CD4-positive, alpha-beta T cell treated with Interleukin-17A for 4 hours (primary cell): ENCODE results near the gene CACNA2D4.

Experiments used
- DNase-seq: peaks from one replicate; pipeline ENCODE4 v3.0.0-alpha.2; 2020; ENCODE audit warnings: mixed read lengths

CACNA2D4 gene

DNA sequence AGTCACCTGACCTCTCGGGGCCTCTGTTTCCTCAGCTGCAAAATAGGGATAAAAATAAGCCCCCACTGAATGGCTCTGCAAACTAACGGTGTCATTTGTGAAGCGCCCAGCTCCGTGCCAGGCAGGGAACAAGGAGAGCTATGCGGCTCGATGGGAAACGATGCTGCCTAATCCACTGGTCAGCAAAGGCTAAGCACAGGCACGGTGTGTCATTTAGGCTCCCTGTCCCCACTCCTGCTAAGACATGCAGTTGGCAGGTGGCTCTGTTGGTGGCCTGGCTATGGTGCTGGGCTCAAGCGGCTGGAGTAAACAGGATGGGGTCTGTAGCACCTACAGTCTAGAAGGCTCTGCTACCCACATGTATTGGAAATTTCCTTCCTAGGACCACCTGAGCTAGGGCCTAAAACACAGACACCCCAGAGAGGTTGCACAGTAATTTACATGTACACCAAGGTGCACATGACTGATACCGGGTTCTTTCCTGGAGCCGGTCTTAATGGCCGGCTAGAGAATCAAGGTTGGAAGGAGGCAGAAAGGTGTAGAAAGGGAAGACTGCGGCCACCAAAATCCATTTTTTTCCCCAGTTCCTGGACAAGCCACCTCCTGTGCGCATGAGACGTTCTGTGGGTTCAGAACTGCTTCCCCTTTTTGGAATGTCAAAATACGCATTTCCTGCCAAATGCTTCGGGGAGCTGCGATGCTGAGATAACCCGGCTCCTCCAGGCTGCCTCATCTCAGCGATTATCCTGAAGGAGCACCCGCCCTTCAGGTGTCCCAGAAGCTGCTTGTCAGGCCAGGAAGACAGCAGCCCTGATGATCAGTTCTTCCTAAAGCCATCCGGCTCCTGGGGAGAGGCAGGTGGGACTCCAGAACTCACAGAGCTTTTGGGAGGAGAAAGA, 1.0 kb downstream of the CACNA2D4 start:
- DNase-seq, result no peak

DNA sequence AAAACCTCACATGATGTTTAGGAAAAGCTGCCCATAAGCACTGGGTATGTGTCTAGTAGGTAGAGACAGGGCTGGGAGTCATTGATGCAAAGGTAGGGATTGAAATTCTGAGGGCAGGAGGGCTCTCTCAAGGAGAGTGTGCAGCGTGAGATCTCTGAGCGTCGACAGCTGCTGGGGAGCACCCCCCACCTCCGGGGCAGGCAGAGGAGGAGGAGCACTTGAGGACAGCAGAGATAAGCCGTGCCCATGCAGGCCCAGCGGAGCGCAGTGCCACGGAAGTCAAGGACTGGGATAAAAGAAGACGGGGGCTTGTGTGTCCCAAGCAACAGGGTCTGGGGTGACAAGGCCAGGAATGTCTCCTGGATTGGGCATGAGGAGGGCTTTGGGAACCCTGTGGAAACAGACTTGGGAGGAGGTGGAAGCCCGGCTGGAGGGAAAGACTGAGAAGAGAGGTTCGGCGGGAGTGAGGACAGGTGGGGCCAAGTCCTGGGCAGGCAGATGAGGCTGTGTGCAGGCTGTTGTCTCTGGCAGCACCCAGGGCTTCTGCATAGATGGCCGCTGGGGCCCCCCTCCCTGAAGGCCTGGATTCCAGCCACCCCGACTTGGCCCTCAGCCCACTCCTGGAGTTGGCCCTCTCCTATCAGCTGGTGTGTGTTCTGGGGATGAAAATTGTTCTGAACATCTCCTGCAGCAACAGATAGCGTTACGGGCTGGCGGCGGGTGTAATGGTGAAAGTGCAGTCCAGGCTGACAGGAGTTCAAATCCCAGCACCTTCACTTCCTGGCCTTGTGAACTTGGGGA, 1.9 kb downstream of the CACNA2D4 start:
- no peak for DNase-seq

DNA sequence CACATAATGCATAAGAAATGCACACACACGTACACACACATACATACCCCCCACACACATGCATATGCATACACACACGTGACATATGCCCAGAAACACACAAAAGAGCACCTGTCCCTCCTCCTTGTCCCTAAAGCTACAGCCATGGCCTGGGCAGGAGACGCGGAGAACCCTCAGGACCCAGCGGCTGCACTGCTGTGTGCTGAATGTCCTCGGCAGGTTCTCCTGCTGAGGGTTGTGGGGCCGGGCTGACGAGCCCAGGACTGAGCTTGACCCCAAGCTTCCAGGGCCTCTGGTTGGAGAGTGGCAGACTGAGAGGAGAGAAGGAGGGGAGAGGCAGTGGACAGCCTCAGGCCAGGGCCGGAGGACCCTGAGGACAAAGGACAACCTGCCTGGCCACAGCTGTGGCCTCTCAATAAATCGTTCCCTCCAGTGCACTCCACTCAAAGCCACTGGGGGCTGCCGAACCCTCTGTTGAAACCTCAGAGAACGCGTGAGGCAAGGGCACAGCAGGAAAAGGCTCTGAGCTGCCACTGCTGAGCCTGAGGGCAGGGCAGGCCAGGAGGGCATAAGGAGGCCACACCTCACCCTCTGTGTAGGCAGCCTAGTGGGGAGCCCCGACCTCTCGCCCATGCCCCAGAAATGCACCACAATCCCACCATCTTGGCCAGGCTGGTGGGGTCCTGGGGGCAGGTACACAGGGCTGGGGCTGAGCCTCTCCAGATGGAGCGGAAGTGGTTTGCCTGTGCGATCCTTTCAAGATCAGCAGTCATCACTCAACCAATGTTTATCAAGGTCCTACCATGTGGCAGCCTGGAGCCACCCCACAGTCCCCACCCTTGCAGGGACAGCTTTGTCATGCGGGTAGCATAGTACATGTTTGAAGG, 3.1 kb downstream of the CACNA2D4 start:
- peak; percentile 57 for DNase-seq

DNA sequence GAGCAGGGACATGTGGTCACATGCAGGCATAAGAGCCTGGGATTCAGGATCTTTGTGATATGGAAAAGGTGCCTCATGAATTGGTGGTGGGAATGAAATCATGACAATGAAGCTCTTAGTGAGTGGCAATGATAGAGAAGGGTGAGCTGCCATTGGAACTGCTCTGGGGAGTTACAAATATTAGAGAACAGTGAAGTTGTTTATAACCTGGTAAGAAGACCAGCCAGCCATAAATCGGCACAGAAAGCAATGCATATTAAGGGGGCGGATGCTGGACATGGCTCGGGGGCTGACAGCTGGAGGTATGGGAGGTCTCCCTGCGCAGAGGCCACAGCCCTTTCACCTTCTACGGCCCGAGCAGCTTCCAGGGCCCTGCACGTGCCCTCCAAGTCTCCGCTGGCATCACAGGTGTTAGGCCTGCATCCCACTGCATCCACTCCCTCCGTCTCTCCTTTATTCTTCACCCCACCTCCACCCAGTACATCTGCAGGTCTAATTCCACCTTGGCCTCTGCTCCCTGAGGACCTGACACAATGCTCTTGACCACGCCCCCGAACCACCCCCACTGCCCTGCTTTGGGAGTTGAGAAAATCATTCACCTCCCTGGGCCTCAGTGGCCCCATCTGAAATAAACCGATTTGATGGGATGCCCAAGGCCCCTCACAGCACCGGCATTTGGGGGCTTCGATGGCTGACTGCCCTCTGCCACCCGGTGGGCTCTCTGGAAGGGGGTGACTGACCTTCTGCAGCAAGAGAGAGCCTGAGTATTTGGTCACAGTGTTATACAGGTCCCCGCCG, 4.1 kb downstream of the CACNA2D4 start:
- no peak for DNase-seq

DNA sequence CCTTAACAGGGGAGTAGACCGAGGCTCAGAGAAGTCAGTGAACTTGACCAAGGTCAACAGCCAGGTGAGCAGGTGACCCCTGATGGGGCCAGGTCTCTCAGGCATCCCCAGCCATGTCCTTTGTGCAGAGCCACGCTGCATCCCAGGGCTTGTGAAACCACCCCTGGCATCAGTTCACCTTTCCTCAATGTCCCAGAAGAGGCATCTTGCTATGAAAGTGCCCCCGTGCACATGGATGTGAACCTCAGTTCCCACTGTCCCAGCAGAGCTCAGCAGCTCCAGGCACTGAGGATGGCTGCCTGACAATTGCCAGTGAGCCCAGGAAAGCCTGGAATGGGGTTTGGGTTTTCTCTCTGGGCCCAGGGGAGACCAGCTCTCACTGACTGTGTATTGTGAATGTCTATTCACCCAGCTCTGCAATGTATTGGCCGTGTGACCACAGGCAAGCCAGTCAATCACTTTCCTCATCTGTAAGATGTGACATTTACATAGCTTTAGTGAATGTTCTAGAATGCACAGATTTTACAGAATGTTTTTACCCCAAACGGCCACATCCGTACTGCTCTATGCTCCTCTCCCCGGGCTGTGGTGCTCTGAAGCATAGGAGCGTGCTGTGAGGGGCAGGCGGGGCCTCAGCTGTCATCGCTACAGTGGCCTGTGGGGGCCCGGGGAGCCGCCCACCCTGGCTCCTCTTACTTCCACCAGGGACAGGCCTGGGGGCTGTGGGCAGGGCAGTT, 4.9 kb downstream of the CACNA2D4 start:
- no peak for DNase-seq

DNA sequence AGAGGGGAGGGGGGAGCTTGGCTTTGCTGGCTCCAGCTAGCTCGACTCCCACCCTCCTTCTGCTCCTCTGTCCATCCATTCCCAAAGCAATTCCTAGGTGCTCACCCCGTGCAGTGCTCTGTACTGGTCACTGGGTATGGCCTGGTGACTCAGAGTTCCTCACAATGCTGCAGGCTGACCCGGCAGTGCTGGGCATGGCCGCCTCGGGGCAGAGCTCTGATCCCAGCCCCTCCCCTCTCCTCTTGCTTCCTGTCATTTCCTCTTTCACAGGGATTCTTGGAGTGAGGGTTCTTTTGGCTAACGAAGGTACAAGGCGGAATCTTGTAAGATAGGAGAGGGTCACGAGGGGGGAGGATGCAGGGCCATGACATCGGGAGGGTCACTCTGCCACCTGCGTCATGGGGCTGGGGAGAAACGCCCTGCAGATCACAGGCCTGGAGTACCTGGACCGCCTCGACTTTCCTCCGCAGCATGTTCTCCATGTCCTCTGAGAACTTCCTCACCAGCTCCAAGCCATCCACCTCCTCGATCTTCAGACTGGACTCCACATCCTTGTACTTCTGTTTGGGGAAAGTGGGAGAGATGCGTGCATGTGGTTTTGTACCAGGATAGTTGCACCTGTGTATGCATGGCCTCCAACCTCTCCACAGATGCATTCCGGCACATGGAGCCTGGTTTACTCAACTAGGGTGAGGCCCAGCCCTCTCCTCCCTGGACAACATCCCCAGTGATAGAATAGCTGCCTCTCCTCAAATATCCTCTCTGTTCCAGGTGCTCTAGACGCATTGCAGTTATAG, 5.7 kb downstream of the CACNA2D4 start:
- no peak for DNase-seq

DNA sequence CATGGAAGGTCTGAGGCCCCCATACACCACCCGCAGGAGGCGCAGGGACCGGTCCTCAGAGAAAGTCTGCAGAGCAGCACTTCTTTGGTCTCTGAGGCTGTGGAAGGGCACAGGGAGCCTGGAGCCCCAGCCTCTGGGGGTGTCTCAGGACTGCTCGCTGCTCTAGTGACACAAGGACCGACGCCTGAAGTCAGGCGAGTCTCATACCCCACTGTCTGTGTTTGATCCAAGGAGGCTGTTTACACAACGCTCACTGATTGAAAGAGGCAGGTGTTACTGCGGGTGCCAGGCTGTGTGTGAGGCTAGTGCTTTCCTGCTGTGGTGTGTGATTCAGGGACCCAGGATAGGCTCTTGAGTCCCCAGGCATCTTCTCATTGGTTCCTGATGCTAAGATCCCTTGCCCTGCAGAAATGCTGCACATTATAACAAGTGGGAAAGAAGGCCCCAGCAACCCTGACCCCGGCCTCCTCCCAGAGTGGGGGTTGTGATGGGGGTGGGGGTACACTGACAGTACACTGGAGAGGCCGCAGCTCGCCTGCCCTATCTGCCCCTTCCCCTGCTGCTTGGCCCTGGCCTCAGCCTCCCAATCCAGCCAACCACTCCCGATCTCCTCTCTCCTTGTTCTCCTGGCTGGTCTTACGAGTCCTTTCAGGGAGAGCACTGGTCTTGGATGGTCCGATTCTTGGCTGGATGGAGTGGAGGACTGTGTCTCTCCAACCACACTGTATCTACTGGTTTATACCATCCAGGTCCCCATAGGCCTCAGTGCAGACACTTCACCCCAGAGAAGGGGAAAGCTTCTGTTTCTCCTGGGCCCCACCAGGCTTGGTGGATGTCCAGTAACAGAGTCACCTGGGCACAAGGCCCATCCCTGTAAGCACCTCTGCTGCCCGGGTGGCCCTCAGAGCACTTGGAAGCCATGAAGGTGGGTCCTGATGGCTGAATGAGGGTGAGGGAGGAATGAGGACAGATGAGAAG, 6.6 kb downstream of the CACNA2D4 start:
- no peak for DNase-seq

DNA sequence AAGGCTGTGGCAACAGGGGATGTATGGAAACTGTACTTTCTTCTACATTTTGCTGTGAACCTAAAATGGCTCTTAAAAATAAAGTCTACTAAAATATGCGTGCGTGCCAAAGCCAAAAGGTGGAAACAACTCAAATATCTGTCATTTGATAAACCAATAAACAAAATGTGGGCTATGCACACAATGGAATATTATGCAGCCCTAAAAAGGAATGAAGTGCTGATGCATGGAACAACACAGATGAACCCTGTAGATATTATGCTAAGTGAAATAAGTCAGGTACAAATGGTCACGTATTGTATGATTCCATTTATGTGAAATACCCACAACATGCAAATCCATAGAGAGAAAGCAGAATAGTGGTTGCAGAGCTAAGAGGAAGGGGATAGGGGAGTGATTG, 8.0 kb downstream of the CACNA2D4 start:
- no peak for DNase-seq

DNA sequence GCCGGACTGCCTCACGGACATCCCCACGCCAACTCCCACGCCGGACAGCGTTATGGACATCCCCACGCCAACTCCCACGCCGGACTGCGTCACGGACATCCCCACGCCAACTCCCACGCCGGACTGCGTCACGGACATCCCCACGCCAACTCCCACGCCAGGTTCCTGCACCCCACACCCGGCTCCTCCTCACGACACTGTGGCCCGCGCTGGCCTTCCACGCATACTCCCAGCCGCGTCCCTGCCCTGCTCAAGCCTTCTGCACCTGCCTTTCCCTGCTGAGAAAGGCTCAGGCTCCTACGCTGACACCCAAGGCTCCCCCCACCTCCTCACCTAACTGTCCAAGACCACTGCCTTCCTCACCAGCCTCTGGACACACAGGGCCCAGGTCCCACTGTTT, 9.7 kb downstream of the CACNA2D4 start:
- DNase-seq, result no peak

DNA sequence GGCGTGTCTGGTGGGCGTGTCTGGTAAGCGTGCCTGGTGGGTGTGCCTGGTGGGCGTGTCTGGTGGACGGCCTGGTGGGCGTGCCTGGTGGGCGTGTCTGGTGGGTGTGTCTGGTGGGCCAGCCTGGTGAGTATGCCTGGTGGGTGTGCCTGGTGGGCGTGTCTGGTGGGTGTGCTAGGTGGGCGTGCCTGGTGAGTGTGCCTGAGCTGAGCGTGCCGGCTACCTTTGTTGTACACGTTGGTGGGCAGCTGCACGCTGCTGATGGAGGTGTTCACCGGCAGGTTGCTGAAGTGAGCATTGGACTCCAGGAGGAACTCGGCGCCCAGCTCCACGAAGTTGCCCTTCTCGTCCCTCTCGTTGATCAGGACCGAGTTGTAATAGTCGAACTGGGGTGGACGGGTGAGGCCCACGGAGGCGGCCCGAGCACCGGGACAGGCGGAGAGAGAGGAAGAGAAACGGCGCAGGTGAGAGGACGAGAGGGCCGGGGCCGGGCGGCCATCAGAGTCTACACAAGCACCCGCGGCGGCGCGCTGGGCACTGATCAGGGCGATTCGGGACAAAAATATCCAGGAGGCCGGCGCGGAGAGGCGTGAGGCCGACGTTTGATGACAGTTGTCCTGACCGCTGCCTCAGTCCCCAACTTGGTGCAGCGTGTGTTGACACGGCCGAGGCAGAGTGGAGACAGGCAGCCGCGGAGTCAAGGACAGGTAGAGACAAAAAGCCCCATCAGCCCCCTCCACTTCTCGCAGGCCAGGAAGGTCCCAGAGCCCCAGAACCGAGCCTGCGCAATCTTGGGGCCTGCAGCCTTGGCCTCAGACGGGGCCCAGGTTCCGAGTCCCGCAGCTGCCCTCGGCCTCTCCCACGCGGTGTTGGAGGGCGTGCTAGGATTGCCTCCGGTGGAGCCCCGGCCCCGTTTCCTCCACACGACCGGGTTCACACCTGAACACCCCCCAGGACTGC, 10.5 kb downstream of the CACNA2D4 start:
- peak; percentile 49 for DNase-seq

DNA sequence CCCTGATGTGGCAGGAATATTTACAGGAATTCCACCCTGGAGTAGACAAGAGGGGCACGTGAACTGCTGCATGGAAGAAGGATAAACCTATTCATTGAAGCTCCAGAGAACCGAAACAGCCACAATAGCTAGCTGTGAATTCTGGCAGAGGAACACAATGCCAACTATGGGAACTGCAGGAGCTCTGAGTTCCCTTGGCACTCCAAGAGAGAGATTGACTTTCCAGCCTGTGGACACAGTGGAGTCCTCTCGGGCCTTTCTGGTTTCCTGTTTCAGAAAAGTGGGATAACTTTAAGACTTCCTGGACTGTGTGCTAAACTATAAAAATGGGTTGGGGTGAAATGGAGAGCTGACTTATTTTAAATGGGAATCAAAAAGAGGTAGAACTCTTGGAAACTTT, 11.9 kb downstream of the CACNA2D4 start:
- no peak for DNase-seq

DNA sequence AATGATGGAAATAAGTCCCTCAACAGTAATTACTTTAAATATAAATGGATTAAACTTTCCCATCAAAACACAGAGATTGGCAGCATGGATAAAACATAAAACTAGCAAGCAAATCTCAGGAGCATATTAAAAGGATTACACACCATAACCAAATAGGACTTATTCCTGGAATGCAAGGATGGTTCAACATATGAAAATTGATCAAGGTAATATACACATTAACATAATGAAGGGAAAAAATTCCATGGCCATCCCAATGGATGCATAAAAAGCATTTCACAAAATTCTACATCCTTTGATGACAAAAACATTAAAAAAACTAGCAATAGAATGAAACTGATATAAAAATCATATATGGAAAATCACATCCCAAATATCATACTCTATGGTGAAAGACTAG, 13.6 kb downstream of the CACNA2D4 start:
- DNase-seq, result no peak

DNA sequence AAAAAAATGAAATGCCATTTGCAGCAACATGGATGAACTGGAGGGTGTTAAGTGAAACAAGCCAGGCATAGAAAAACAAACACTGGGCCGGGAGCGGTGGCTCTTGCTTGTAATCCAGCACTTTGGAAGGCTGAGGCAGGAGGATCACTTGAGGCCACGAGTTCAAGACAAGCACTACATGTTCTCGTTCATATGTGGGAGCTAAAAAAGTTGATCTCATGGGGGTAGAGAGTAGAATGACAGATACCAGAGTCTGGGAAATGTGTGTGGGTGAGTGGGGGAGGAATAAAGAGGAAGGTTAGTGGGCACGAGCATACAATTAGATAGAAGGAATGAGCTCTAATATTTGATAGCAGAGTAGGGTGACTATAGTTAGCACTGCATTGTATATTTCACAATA, 21.5 kb downstream of the CACNA2D4 start:
- no peak for DNase-seq

DNA sequence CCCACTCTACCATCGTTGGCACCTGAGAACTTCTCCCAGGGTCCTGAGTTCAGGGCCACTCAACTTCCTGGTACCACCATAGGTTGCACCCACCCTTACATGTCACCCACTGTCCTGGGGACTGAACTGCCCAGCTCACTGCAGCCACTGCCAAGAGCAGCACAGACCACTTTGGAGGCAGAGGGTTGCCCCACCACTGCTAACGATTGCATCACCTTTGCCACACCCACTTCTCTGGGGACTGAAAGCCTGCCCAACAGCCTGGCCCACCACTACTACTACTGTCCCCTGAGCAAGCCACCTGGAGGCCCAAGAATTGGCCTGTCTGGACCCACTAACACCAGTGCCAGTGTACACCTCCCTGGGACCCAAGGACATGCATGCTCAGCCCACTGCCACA, 27.6 kb downstream of the CACNA2D4 start:
- no peak for DNase-seq

DNA sequence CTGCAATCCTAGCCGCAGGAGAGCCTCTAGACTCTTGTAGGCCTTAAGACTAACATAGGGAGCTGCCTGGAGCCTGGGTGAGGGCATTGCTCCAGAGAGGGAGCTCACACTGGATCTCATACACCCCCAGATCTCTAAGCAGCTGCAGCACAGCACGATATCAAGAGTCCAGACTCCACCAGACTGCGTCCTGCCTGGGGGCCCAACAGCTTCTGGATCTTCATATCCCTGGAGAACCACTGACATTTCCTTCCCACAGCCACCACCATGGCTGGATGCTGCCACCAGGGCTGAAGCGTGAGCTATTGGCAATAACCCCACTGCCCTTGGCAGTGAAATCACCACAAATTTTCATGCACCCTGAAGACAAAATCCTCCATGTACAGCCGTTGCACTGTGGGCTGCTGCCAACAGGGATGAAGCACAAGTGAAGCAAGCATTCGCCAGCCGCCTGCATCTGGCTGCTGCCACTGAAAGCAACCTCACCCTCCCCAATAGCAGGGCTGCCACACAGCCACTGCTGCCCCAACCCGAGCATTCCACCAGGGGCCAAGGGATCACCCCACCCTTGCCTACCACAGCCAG, 28.2 kb downstream of the CACNA2D4 start:
- no peak for DNase-seq

DNA sequence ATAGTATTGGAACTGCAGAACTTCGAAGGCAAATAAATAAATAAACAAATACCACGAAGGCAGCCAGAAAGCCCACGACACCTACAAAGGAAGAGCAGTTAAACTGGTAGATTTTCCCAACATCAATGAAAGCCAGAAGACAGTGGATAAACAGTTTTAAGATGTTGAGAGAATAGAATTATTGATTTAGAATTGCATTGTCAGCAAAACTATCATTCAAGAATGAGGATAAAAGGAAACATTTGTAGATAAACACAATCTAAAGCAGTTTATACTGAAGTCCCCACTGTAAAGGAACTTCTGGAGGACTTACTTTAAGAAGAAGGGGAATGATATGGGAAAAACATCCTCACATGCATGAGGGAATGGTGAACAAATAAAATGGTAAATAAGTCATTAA, 29.5 kb downstream of the CACNA2D4 start:
- no peak for DNase-seq

DNA sequence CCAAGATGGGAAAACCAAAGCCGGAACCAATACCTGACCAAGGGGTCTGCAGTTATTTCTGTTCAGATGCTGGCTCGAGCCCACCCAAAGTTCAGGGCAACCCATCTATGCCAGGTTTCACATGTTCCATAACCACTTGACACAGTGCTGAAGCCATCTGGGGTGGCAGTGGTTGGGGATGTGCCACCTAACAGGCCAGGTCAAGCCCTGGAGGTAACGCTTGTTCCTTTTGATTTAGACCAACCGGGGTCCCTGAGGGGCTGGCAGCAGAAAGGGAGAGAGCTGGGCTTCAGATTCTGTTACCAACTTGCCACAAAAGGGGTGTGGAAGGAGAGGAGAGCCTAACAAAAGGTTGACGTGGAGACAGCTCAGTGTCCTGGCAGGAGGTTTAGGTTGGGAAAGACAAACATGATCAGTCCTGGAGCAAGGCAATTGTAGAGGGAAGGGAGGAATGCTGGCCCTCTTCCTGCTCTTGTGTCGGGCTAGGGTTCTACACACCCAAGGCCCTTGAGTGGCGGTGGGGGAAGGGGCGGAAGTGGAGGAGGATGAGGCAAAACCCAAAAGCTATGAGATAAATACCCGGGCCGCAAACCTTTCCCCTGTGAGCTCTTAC, 31.9 kb downstream of the CACNA2D4 start:
- DNase-seq, result no peak
